GM12801 (cell line): ENCODE data around the gene RNU6-9.

Experiments used
- TF ChIP-seq, protein P1 (sequence below): IDR thresholded peaks from one replicate; pipeline ENCODE4 v1.5.1; 2011; ENCODE audit warnings: control low read depth; ENCODE audit not compliant: insufficient read length; ENCODE audit errors: extremely low read depth

RNU6-9 gene

DNA sequence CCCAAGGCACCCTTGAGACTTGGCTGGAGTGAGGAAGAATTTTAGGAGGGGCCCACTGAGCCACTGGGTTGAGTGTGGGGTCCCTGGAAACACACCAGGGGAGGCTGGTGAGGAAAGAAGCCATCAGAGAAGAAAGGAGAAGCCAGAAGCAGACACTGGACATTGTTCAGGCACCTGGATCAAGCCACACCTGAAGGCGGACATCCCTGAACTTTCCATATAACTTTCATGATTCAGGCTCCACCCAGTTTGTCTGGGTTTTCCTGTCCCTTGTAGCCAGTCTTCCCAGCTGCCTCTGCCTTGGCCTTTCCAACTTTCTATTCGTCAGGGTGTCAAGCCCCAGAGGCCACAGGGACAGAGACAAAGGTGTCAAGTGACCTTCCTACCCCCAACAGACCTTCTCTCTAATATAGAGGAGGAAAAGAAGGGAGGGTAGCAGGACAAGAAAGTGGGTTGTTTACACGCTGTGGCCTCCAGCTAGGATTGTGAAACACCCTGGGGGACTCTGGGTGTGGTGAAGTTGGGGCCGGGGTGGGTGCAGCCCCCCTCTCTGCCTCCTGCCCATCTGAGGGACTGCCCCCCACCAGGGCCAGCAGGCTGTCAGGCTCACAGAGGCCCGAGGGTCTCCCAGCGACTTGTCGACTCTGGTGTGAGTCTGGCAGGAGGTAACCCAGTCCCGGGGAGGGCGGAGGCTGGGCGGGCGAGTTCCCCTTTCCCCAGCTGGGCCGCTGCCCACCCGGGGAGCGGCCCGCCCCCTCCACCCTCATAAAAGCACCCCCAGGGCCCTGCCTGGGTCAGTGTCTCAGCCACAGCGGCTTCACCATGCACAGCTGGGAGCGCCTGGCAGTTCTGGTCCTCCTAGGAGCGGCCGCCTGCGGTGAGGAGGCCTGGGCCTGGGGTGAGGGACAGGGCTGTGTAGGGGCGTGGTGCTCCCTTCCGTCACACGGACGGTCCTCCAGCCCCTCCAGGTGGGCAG, 34.1 kb upstream of the RNU6-9 start, which contains the start of gene CFD:
Gene CFD, plus strand, starts transcription at position 797 of the 976 bp plus-strand sequence. Its CDS starts 26 bp downstream, at position 823.
- TF ChIP-seq, protein P1, sequence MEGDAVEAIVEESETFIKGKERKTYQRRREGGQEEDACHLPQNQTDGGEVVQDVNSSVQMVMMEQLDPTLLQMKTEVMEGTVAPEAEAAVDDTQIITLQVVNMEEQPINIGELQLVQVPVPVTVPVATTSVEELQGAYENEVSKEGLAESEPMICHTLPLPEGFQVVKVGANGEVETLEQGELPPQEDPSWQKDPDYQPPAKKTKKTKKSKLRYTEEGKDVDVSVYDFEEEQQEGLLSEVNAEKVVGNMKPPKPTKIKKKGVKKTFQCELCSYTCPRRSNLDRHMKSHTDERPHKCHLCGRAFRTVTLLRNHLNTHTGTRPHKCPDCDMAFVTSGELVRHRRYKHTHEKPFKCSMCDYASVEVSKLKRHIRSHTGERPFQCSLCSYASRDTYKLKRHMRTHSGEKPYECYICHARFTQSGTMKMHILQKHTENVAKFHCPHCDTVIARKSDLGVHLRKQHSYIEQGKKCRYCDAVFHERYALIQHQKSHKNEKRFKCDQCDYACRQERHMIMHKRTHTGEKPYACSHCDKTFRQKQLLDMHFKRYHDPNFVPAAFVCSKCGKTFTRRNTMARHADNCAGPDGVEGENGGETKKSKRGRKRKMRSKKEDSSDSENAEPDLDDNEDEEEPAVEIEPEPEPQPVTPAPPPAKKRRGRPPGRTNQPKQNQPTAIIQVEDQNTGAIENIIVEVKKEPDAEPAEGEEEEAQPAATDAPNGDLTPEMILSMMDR: no peak

DNA sequence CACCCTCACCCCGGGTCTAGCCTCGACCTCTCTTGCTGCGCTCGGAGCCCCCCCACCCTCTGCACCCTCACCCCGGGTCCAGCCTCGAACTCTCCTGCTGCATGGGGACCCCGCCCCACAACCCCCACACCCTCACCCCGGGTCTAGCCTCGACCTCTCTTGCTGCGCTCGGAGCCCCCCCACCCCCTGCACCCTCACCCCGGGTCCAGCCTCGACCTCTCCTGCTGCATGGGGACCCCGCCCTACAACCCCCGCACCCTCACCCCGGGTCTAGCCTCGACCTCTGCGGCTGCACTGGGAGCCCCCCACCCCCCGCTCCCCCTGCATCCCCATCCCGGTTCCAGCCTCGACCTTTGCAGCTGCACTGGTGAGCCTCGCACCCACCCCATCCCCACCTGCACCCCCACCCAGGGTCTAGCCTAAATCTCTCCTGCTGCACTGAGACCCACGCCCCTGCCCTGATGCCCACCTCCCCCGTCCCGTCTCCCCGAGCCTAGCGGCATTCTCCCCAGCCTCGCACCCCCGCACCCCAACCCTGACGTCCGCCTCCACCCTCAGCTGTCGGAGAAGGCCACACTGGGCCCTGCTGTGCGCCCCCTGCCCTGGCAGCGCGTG, 32.0 kb upstream of the RNU6-9 start:
- TF ChIP-seq, protein P1: no peak

DNA sequence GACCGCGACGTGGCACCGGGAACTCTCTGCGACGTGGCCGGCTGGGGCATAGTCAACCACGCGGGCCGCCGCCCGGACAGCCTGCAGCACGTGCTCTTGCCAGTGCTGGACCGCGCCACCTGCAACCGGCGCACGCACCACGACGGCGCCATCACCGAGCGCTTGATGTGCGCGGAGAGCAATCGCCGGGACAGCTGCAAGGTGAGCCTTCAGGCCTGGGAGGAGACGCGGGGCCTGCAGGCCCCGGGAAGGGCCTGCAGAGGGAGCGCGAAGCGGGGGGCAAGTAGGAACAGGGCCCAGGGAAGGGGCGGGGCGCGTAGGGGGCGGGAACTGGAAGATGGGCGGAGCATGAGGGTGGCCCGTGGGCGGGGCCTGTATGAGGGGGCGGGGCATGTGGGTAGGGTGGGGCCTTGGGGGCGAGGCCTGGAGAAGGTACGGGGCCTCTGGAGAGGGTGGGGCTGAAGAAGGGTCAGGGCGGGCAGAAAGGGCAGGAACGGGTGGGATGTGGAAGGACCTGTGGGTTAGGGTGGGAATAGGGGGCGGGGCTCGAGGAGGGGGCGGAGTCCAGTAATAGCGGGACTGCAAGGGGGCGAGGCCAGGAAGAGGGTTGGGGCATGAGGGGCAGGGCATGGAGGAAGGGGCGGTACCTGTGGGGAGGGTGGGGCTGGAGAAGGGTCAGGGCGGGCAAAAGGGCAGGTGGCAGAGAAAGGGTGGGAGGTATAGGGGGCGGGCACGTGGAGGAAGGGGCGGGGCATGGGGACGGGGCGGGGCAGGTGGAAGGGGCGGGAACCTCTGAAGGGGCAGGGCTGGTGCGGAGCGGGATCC, 31.3 kb upstream of the RNU6-9 start:
- TF ChIP-seq, protein P1: no peak

DNA sequence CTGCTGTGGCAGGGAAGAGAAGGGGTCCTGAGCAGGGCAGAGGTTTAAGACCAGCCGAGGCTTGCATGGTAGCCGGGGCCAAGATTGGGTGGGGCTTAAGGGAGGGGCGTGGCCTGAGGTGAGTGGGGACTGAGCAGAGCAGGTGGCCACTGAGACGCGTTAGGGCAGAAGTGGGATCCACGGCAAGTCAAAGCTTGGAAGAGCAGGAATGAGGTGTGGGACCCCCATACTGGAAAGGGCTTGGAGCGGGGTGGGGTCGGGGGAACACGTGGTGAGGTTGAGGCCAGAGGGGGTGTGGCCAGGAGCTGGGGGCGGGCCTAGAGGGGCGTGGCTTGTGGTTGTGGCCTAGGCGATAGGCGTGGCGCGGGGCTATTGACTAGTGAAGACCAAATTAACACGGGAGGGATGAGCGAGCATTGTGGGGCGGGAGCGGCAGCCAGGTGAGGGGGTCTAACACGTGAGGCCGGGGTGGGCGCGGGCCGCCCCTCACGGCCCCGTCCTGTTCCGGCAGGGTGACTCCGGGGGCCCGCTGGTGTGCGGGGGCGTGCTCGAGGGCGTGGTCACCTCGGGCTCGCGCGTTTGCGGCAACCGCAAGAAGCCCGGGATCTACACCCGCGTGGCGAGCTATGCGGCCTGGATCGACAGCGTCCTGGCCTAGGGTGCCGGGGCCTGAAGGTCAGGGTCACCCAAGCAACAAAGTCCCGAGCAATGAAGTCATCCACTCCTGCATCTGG, 30.5 kb upstream of the RNU6-9 start:
- TF ChIP-seq, protein P1: no peak

DNA sequence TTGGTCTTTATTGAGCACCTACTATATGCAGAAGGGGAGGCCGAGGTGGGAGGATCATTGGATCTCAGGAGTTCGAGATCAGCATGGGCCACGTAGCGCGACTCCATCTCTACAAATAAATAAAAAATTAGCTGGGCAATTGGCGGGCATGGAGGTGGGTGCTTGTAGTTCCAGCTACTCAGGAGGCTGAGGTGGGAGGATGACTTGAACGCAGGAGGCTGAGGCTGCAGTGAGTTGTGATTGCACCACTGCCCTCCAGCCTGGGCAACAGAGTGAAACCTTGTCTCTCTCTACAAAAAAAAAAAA, 30.0 kb upstream of the RNU6-9 start:
- TF ChIP-seq, protein P1: no peak

DNA sequence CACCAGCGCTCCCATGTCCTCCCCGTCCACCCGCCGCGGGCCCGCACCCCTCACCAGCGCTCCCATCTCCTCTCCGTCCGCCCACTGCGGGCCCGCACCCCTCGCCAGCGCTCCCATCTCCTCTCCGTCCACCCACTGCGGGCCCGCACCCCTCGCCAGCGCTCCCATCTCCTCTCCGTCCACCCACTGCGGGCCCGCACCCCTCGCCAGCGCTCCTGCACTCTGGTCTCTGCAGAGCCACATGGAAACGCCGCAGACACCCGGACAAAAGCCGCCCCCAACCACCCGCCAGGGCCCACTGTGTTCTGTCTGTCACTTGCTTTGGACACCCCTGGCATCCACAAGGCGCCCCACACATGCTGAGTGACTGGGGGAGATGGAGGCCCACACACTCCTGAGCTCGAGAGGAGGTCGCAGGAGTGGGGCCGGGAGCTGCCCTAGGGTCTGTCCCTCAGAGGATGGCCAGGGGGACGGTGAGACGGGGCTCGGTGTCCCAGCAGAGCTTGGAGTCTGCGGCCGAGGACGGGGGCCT, 26.4 kb upstream of the RNU6-9 start:
- TF ChIP-seq, protein P1: no peak
